ENCODE results near the gene PTH2R. TPM values are rescaled to one million over a fixed set of nuclear protein-coding genes. Genes with fewer than 3 reads are reported as not detected.

The PTH2R gene
- total RNA-seq, 6 experiments from 2014 or later: 0.07 to 0.19 (median 0.16) TPM; not detected in 3

DNA sequence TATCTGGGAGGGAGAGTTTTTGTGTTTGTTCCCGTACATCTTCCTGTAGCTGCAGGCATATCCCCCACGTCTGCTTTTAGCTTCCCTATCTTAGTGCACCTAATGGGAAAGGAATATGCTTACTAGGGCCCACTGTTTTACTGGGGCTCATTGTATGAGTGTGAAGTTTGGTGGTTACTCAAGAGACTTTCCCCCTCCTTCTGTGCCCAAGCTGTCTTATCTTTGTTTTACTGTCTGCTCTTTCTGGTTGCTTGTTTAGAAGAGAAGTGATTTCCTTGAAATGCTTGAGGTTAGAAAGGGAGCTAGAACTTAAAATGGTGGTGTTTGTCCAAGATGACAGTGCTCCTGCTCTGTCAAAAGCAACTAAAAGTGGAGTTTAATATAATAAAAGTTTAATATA is 7.3 kb downstream of the PTH2R start:
- DNase-seq (no peak), ATAC-seq (no peak)
- no peaks in the 10 kb centered on the region for H3K9me3 ChIP-seq
- intact Hi-C loops (cut with DNase I): no loop called here
- no peak overlapping the region for H3K27ac ChIP-seq
- no peak overlapping the region for H3K4me3 ChIP-seq
- no peaks in the 10 kb centered on the region for H3K27me3 ChIP-seq
- no peaks in the 10 kb centered on the region for H3K36me3 ChIP-seq
- H3K4me1 ChIP-seq: no peaks in the 10 kb centered on the region
- 33% methylated on average over 2 of the region's 2 CpGs for WGBS (ENCODE audit: insufficient coverage, low coverage, low lambda C conversion rate, missing lambda C conversion rate)
- TF ChIP-seq POLR2A (IDR thresholded peaks at IDR 0.05): no peak
- TF ChIP-seq, protein P1, sequence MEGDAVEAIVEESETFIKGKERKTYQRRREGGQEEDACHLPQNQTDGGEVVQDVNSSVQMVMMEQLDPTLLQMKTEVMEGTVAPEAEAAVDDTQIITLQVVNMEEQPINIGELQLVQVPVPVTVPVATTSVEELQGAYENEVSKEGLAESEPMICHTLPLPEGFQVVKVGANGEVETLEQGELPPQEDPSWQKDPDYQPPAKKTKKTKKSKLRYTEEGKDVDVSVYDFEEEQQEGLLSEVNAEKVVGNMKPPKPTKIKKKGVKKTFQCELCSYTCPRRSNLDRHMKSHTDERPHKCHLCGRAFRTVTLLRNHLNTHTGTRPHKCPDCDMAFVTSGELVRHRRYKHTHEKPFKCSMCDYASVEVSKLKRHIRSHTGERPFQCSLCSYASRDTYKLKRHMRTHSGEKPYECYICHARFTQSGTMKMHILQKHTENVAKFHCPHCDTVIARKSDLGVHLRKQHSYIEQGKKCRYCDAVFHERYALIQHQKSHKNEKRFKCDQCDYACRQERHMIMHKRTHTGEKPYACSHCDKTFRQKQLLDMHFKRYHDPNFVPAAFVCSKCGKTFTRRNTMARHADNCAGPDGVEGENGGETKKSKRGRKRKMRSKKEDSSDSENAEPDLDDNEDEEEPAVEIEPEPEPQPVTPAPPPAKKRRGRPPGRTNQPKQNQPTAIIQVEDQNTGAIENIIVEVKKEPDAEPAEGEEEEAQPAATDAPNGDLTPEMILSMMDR (IDR thresholded peaks at IDR 0.05): no peak

DNA sequence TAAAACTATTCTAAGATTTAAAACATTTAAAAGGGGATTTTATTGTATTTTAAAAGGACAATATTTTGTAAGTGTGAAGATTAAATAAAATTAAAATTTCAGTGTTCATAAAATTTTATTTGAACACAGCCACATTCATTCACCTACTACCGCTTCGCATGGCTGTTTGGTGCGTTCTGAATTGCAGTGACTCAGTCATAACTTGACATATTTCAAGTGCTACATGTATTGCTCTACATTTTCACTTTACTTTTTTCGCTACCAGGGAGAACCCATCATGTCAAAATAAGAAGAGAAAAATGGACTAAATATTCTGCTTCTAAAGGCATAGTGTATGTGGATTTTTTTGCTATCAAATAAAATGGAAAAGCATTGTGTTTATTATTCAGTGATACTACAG is 8.7 kb downstream of the PTH2R start:
- ATAC-seq (no peak), DNase-seq (no peak)
- no peaks in the 10 kb centered on the region for H3K27me3 ChIP-seq
- no peaks in the 10 kb centered on the region for H3K4me1 ChIP-seq
- TF ChIP-seq, protein P1 (IDR thresholded peaks at IDR 0.05): no peak
- TF ChIP-seq POLR2A (IDR thresholded peaks at IDR 0.05): no peak
- intact Hi-C loops (cut with DNase I): no loop called here
- no peaks in the 10 kb centered on the region for H3K9me3 ChIP-seq
- no peaks in the 10 kb centered on the region for H3K36me3 ChIP-seq
- no peak overlapping the region for H3K27ac ChIP-seq
- H3K4me3 ChIP-seq: no peak overlapping the region
- 75% methylated on average over 4 of the region's 4 CpGs for WGBS (ENCODE audit: insufficient coverage, low coverage, low lambda C conversion rate, missing lambda C conversion rate)

DNA sequence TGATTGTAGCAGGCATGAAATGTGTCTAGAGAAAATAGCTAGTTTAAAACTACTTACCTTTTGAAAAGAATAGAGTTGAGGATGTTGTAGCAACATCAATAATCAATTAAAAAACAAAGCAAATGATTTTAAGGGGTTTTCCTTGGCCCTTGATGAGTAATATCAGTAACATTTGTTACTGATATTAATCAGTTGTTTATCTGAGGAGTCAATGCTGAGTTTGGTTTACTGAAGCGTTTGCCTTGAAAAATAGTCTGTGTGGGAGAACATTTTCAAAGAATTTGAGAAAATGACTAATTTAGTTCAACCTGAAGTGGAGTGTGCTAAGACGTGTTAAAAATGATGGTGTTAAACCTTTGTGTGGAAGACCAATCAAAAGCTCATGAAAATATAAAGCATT is 9.3 kb downstream of the PTH2R start:
- DNase-seq (no peak), ATAC-seq (no peak)
- intact Hi-C loops (cut with DNase I): no loop called here
- H3K27me3 ChIP-seq: no peaks in the 10 kb centered on the region
- 30% methylated on average over 2 of the region's 2 CpGs for WGBS (ENCODE audit: insufficient coverage, low coverage, low lambda C conversion rate, missing lambda C conversion rate)
- no peaks in the 10 kb centered on the region for H3K36me3 ChIP-seq
- no peak overlapping the region for H3K4me3 ChIP-seq
- no peak overlapping the region for H3K27ac ChIP-seq
- TF ChIP-seq, protein P1 (IDR thresholded peaks at IDR 0.05): no peak
- TF ChIP-seq POLR2A (IDR thresholded peaks at IDR 0.05): no peak
- no peaks in the 10 kb centered on the region for H3K4me1 ChIP-seq
- H3K9me3 ChIP-seq: no peaks in the 10 kb centered on the region

DNA sequence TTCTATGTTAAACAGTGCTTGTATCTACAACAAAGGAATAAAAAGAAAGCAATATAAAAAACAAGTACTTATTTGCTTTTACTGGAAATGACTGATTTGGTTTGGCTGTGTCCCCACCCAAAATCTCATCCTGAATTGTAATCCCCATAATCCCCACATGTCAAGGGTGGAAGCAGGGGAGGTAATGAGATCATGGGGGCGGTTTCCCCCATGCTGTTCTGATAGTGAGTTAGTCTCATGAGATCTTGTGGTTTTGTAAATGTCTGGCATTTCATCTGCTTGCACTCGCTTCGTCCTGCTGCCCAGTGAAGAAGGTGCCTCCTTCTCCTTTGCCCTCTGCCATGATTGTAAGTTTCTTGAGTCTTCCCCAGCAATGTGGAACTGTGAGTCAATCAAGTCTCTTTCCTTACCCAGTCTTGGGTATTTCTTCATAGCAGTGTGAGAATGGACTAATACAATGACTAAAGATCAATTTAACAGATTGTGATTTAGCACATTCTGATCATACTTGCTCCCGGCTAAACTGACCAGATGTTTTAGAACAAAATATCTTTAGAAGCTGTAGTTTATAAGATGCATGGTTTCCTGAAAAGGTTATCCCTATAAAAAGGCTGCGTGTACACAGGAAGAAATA is 19.9 kb downstream of the PTH2R start:
- Histone ChIP-seq H3K4me3 (no peak overlapping the region), H3K36me3 (no peaks in the 10 kb centered on the region), H3K27ac (no peak overlapping the region), H3K9me3 (no peaks in the 10 kb centered on the region), H3K27me3 (no peaks in the 10 kb centered on the region), H3K4me1 (no peaks in the 10 kb centered on the region)
- TF ChIP-seq POLR2A (IDR thresholded peaks at IDR 0.05): no peak
- TF ChIP-seq, protein P1 (IDR thresholded peaks at IDR 0.05): no peak
- DNase-seq (no peak), ATAC-seq (no peak)
- intact Hi-C loops (cut with DNase I): no loop called here
- 54% methylated on average over 5 of the region's 5 CpGs for WGBS (ENCODE audit: insufficient coverage, low coverage, low lambda C conversion rate, missing lambda C conversion rate)

DNA sequence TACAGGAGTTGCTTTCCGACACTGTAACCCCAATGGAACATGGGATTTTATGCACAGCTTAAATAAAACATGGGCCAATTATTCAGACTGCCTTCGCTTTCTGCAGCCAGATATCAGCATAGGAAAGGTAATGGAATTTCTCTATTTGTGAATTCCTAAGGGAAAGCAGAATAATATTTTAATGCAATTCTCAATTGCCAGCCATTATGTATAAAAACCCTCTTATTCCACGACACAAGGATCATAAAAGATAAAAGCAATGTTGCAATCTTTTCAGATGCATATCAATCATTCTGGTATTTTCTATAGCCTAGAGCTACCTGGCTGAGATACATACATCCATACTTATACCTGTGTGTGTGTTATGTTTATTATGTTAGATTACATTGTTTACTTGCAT is 31.2 kb downstream of the PTH2R start:
- ATAC-seq: no peak

More for the DNA sequence above, 31.2 kb downstream of the PTH2R start:
- Histone ChIP-seq H3K9me3 (no peaks in the 10 kb centered on the region), H3K4me1 (no peaks in the 10 kb centered on the region), H3K36me3 (no peaks in the 10 kb centered on the region), H3K27me3 (no peaks in the 10 kb centered on the region), H3K27ac (no peak overlapping the region), H3K4me3 (no peak overlapping the region)
- 61% methylated on average over 3 of the region's 3 CpGs for WGBS (ENCODE audit: insufficient coverage, low coverage, low lambda C conversion rate, missing lambda C conversion rate)
- no peak for DNase-seq
- no peak for TF ChIP-seq POLR2A (IDR thresholded peaks at IDR 0.05)
- TF ChIP-seq, protein P1 (IDR thresholded peaks at IDR 0.05): no peak
- intact Hi-C loops (cut with DNase I): no loop called here

Measured in right lobe of liver (tissue), 6 donors.